Hepatocyte (in vitro differentiated cells): ENCODE measurements around the gene DET1. TPM values are rescaled to one million over a fixed set of nuclear protein-coding genes. Genes with fewer than 3 reads are reported as not detected.

Source experiments
- DNase-seq: peaks from one replicate; pipeline ENCODE4 v3.0.0-alpha.2; 2016; ENCODE audit warnings: low spot score
- H2AFZ ChIP-seq: fragments of 200-600 bp; sonication (generic); 2 replicates; pipeline ENCODE4 v1.6.0; 2016; ENCODE audit warnings: antibody characterized with exemption, mild to moderate bottlenecking
- H3K27ac ChIP-seq: fragments of 200-600 bp; sonication (generic); 2 replicates; pipeline ENCODE4 v1.5.1; 2016; ENCODE audit warnings: mild to moderate bottlenecking
- H3K27me3 ChIP-seq: fragments of 200-600 bp; sonication (generic); 2 replicates; pipeline ENCODE4 v1.6.1; 2016
- H3K36me3 ChIP-seq: fragments of 200-600 bp; sonication (generic); replicated peaks from 2 replicates; pipeline ENCODE4 v1.5.1; 2016; ENCODE audit warnings: low read depth; ENCODE audit not compliant: insufficient read depth
- H3K4me1 ChIP-seq: fragments of 200-600 bp; sonication (generic); 2 replicates; pipeline ENCODE4 v1.5.1; 2016; ENCODE audit warnings: mild to moderate bottlenecking, moderate library complexity; ENCODE audit not compliant: insufficient read depth
- H3K4me2 ChIP-seq: fragments of 200-600 bp; sonication (generic); 2 replicates; pipeline ENCODE4 v1.6.0; 2016
- H3K4me3 ChIP-seq: fragments of 200-600 bp; sonication (generic); 2 replicates; pipeline ENCODE4 v1.5.1; 2016; ENCODE audit warnings: mild to moderate bottlenecking
- H3K79me2 ChIP-seq: fragments of 200-600 bp; sonication (generic); 2 replicates; pipeline ENCODE4 v1.6.0; 2017; ENCODE audit warnings: mild to moderate bottlenecking
- H3K9me2 ChIP-seq: fragments of 200-600 bp; sonication (generic); replicated peaks from 2 replicates; pipeline ENCODE4 v1.6.0; 2017; ENCODE audit warnings: mild to moderate bottlenecking; ENCODE audit not compliant: insufficient read depth
- H3K9me3 ChIP-seq: fragments of 200-600 bp; sonication (generic); 2 replicates; pipeline ENCODE4 v1.5.1; 2016; ENCODE audit warnings: low read depth, mild to moderate bottlenecking
- H4K20me1 ChIP-seq: fragments of 200-600 bp; sonication (generic); 2 replicates; pipeline ENCODE4 v1.6.0; 2016; ENCODE audit warnings: mild to moderate bottlenecking; ENCODE audit not compliant: insufficient read depth, poor library complexity, severe bottlenecking
- EZH2 ChIP-seq: fragments of 200-600 bp; sonication (generic); IDR thresholded peaks from 2 replicates; pipeline ENCODE4 v1.6.1; 2016; ENCODE audit warnings: antibody characterized with exemption, mild to moderate bottlenecking, borderline replicate concordance
- EZH2phosphoT487 ChIP-seq: fragments of 200-600 bp; sonication (generic); IDR thresholded peaks from one replicate; pipeline ENCODE4 v1.6.1; 2018; ENCODE audit warnings: antibody characterized with exemption, mild to moderate bottlenecking, low read depth, moderate library complexity; ENCODE audit not compliant: unreplicated experiment, severe bottlenecking
- WGBS: methylation state at CpG from one replicate; pipeline ENCODE4 v1.1.6; 2016; ENCODE audit warnings: low lambda C conversion rate; ENCODE audit errors: missing lambda C conversion rate; 5-methylcytosine and 5-hydroxymethylcytosine counted together
- polyA plus RNA-seq: library from polyadenylated mRNA; unstranded; fragments of >200 nt; fragmentation: Nextera tagmentation; extraction: Ambion mirVana; gene quantifications from 2 replicates; pipeline ENCODE4 v1.2.1, GENCODE V29; 2016
- total RNA-seq: library from RNA; depleted of rRNA; stranded (reverse); fragments of >200 nt; gene quantifications from 2 replicates; pipeline ENCODE4 v1.2.3, GENCODE V29; 2014
- TF ChIP-seq, protein P1 (sequence below): fragments of 200-600 bp; sonication (generic); IDR thresholded peaks from 2 replicates; pipeline ENCODE4 v1.5.1; 2016; ENCODE audit warnings: antibody characterized with exemption, mild to moderate bottlenecking; ENCODE audit not compliant: poor library complexity

Gene DET1
- total and polyA plus RNA-seq, 2 experiments from 2014 or later = 4.0 to 7.2 TPM

GRCh38 chr15:88586401-88587162 is 40.1 kb upstream of the DET1 start:
- Histone ChIP-seq H3K4me3 (no peak overlapping the region), H3K36me3 (no peaks in the 10 kb centered on the region), H3K27me3 (no peaks in the 10 kb centered on the region), H2AFZ (no peak overlapping the region), H3K9me2 (no peaks in the 10 kb centered on the region), H3K27ac (no peak overlapping the region), H4K20me1 (no peaks in the 10 kb centered on the region), H3K9me3 (no peaks in the 10 kb centered on the region), H3K4me2 (no peak overlapping the region), H3K4me1 (no peaks in the 10 kb centered on the region), H3K79me2 (no peaks in the 10 kb centered on the region)
- TF ChIP-seq, protein P1, sequence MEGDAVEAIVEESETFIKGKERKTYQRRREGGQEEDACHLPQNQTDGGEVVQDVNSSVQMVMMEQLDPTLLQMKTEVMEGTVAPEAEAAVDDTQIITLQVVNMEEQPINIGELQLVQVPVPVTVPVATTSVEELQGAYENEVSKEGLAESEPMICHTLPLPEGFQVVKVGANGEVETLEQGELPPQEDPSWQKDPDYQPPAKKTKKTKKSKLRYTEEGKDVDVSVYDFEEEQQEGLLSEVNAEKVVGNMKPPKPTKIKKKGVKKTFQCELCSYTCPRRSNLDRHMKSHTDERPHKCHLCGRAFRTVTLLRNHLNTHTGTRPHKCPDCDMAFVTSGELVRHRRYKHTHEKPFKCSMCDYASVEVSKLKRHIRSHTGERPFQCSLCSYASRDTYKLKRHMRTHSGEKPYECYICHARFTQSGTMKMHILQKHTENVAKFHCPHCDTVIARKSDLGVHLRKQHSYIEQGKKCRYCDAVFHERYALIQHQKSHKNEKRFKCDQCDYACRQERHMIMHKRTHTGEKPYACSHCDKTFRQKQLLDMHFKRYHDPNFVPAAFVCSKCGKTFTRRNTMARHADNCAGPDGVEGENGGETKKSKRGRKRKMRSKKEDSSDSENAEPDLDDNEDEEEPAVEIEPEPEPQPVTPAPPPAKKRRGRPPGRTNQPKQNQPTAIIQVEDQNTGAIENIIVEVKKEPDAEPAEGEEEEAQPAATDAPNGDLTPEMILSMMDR = no peak
- DNase-seq = no peak
- WGBS = 39% methylated on average over 4 of the region's 4 CpGs

- no peaks in the 10 kb centered on the region for H3K9me3 ChIP-seq
- no peak for DNase-seq
- H3K36me3 ChIP-seq = no peaks in the 10 kb centered on the region
- no peak overlapping the region for H3K27ac ChIP-seq
- H2AFZ ChIP-seq = no peak overlapping the region
- H3K79me2 ChIP-seq = no peaks in the 10 kb centered on the region
- no peaks in the 10 kb centered on the region for H3K27me3 ChIP-seq
- H4K20me1 ChIP-seq = no peaks in the 10 kb centered on the region
- no peaks in the 10 kb centered on the region for H3K9me2 ChIP-seq
- H3K4me2 ChIP-seq = no peak overlapping the region
- H3K4me1 ChIP-seq = no peaks in the 10 kb centered on the region
- H3K4me3 ChIP-seq = no peak overlapping the region
- TF ChIP-seq, protein P1 = no peak
- TF ChIP-seq EZH2 (no peak), EZH2phosphoT487 (no peak)
- 78% methylated on average over 4 of the region's 4 CpGs for WGBS
Observed at GRCh38 chr15:88580532-88580931, 34.1 kb upstream of the DET1 start.

DNA sequence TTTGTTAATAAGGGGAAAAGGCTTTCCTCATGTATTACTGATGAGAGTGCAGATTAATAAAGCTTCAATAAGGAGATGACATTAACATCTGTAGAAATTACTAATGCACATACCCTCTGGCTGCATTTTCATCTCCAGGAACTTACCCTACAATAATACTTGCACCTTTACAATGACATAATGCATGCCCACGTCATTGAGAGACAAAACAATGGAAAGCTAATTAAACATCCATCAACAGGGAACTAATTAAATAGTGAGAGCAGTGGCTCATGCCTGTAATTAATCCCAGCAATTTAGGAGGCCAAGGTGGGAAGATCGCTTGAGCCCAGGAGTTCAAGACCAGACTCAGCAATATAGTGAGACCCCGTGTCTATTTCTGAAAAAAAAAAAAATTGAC is 32.8 kb upstream of the DET1 start:
- H3K4me2 ChIP-seq = no peak overlapping the region
- H3K27me3 ChIP-seq = no peaks in the 10 kb centered on the region
- no peak for DNase-seq
- 71% methylated on average over 3 of the region's 3 CpGs for WGBS
- no peak overlapping the region for H3K4me3 ChIP-seq
- H3K36me3 ChIP-seq = no peaks in the 10 kb centered on the region
- no peaks in the 10 kb centered on the region for H3K9me3 ChIP-seq
- no peaks in the 10 kb centered on the region for H3K9me2 ChIP-seq
- H3K4me1 ChIP-seq = no peaks in the 10 kb centered on the region
- TF ChIP-seq, protein P1 = no peak
- TF ChIP-seq EZH2phosphoT487 = no peak
- TF ChIP-seq EZH2 = no peak
- H3K27ac ChIP-seq = no peak overlapping the region
- H3K79me2 ChIP-seq = no peaks in the 10 kb centered on the region
- H2AFZ ChIP-seq = no peak overlapping the region
- no peaks in the 10 kb centered on the region for H4K20me1 ChIP-seq

- no peaks in the 10 kb centered on the region for H3K9me3 ChIP-seq
- no peaks in the 10 kb centered on the region for H4K20me1 ChIP-seq
- no peak overlapping the region for H3K4me2 ChIP-seq
- no peak overlapping the region for H2AFZ ChIP-seq
- H3K27ac ChIP-seq = no peak overlapping the region
- no peaks in the 10 kb centered on the region for H3K36me3 ChIP-seq
- no peaks in the 10 kb centered on the region for H3K79me2 ChIP-seq
- 40% methylated on average over 7 of the region's 7 CpGs for WGBS
- no peak overlapping the region for H3K4me3 ChIP-seq
- TF ChIP-seq, protein P1 = no peak
- TF ChIP-seq EZH2 (no peak), EZH2phosphoT487 (no peak)
- peaks cover 11% of the 10 kb centered on the region for H3K4me1 ChIP-seq
- no peaks in the 10 kb centered on the region for H3K27me3 ChIP-seq
- H3K9me2 ChIP-seq = no peaks in the 10 kb centered on the region
- no peak for DNase-seq
Observed at GRCh38 chr15:88574655-88575054, 28.2 kb upstream of the DET1 start.
